Kidney epithelial cell (primary cell): ENCODE results near the gene ZNF646. TPM values are rescaled to one million over a fixed set of nuclear protein-coding genes. Genes with fewer than 3 reads are reported as not detected.

ENCODE experiments used
- DNase-seq: peaks from one replicate; pipeline ENCODE4 v3.0.0-alpha.2; 2010; ENCODE audit warnings: low read depth
- H3K27me3 ChIP-seq: 2 replicates; pipeline ENCODE4 v1.6.0; 2011; ENCODE audit warnings: low read length; ENCODE audit not compliant: control insufficient read depth, insufficient read depth
- H3K36me3 ChIP-seq: 2 replicates; pipeline ENCODE4 v1.5.1; 2011; ENCODE audit warnings: low read length; ENCODE audit not compliant: control insufficient read depth, insufficient read depth
- H3K4me3 ChIP-seq: 2 replicates; pipeline ENCODE4 v1.5.1; 2011; ENCODE audit warnings: low read depth, mild to moderate bottlenecking, control low read depth, low read length
- CTCF ChIP-seq: IDR thresholded peaks from 2 replicates; pipeline ENCODE4 v1.5.1; 2011; ENCODE audit warnings: mild to moderate bottlenecking, moderate library complexity, low read length, control low read depth, inconsistent platforms; ENCODE audit not compliant: insufficient read depth, poor library complexity, severe bottlenecking
- total RNA-seq: library from RNA; depleted of rRNA; stranded (reverse); fragments of >200 nt; gene quantifications from 2 replicates; pipeline ENCODE4 v1.2.3, GENCODE V29; 2015

ZNF646 gene
- total RNA-seq, 1 donor from 2014 or later: 17.8 TPM

- no peaks in the 10 kb centered on the region for H3K27me3 ChIP-seq
- no peak overlapping the region for H3K4me3 ChIP-seq
- DNase-seq: no peak
- no peak for TF ChIP-seq CTCF
- peaks cover 3% of the 10 kb centered on the region for H3K36me3 ChIP-seq
Observed at GRCh38 chr16:31084584-31085302, 10.5 kb downstream of the ZNF646 start.

GRCh38 chr16:31085411-31085810, 11.2 kb downstream of the ZNF646 start:
- Histone ChIP-seq H3K4me3 (no peak overlapping the region), H3K27me3 (no peaks in the 10 kb centered on the region), H3K36me3 (peaks cover 3% of the 10 kb centered on the region)
- no peak for DNase-seq
- TF ChIP-seq CTCF: no peak

GRCh38 chr16:31085873-31086628, 11.8 kb downstream of the ZNF646 start:
- TF ChIP-seq CTCF: no peak
- no peak for DNase-seq
- H3K36me3 ChIP-seq: peaks cover 1% of the 10 kb centered on the region

GRCh38 chr16:31086629-31086906, 12.3 kb downstream of the ZNF646 start:
- no peaks in the 10 kb centered on the region for H3K36me3 ChIP-seq
- TF ChIP-seq CTCF: no peak
- H3K4me3 ChIP-seq: no peak overlapping the region
- DNase-seq: no peak
- no peaks in the 10 kb centered on the region for H3K27me3 ChIP-seq

More at GRCh38 chr16:31085873-31086628, 11.8 kb downstream of the ZNF646 start:
- Histone ChIP-seq H3K4me3 (no peak overlapping the region), H3K27me3 (no peaks in the 10 kb centered on the region)

- no peaks in the 10 kb centered on the region for H3K27me3 ChIP-seq
- no peak for DNase-seq
- no peak overlapping the region for H3K4me3 ChIP-seq
- no peak for TF ChIP-seq CTCF
- H3K36me3 ChIP-seq: no peaks in the 10 kb centered on the region
Observed at GRCh38 chr16:31087481-31087880, 13.3 kb downstream of the ZNF646 start.
